Kidney (tissue), 14 donors: Measurements from ENCODE around the gene OR9A2. TPM values are rescaled to one million over a fixed set of nuclear protein-coding genes. Genes with fewer than 3 reads are reported as not detected.

Experiments used
- DNase-seq, 5 donors: peaks; one replicate each; pipeline ENCODE4 v3.0.0-alpha.2; 2013 to 2020
- FAIRE-seq: peaks from 2 replicates; lab custom pipeline; 2012; peaks lifted over from hg19 to GRCh38; lab: Jason Lieb, UNC
- H3K27ac ChIP-seq, 2 donors: one replicate each; pipeline ENCODE4 v1.7.0; 2013; ENCODE audit warnings: low read depth in 2 of 2, low read length in 2 of 2, inconsistent platforms in 1 of 2
- H3K27me3 ChIP-seq: one replicate; pipeline ENCODE4 v1.7.1; 2013; ENCODE audit warnings: low read length, inconsistent platforms; ENCODE audit not compliant: control insufficient read depth, insufficient read depth
- H3K36me3 ChIP-seq, 3 donors: one replicate each; pipeline versions ENCODE4 v1.7.0 to v1.7.1; 2013; ENCODE audit warnings: low read length in 3 of 3, control low read depth in 1 of 3, inconsistent platforms in 1 of 3; ENCODE audit not compliant: insufficient read depth in 3 of 3, control insufficient read depth in 2 of 3
- H3K4me1 ChIP-seq, 3 donors: one replicate each; pipeline versions ENCODE4 v1.7.0 to v1.7.1; 2013; ENCODE audit warnings: low read length in 3 of 3, inconsistent platforms in 1 of 3, low read depth in 1 of 3; ENCODE audit not compliant: control insufficient read depth in 2 of 3, insufficient read depth in 2 of 3
- H3K4me3 ChIP-seq, 3 donors: one replicate each; pipeline versions ENCODE4 v1.7.0 to v1.8.1; 2013; ENCODE audit warnings: low read length in 3 of 3, control low read depth in 1 of 3, inconsistent platforms in 1 of 3
- H3K9ac ChIP-seq, 3 donors: one replicate each; pipeline versions ENCODE4 v1.7.0 to v1.7.1; 2013; ENCODE audit warnings: low read length in 3 of 3, control low read depth in 1 of 3, inconsistent platforms in 1 of 3
- H3K9me3 ChIP-seq, 3 donors: one replicate each; pipeline versions ENCODE4 v1.7.0 to v1.7.1; 2013; ENCODE audit warnings: low read length in 3 of 3, control low read depth in 1 of 3, inconsistent platforms in 1 of 3; ENCODE audit not compliant: control insufficient read depth in 2 of 3, insufficient read depth in 1 of 3
- CTCF ChIP-seq: IDR thresholded peaks from 3 replicates; pipeline ENCODE4 v1.5.1; 2012; ENCODE audit warnings: mild to moderate bottlenecking, moderate library complexity, borderline replicate concordance; ENCODE audit not compliant: insufficient read depth; ENCODE audit errors: extremely low read depth
- intact Hi-C: fragments of 100-400 bp; cut with DNase I; formaldehyde crosslinking; loops from one replicate; pipeline ENCODE4 v1.11.1; 2022
- polyA plus RNA-seq: library from polyadenylated mRNA; stranded (reverse); fragments of 350-450 nt; fragmentation: Illumina TruSeq; extraction: RNeasy Lipid Tissue Mini Kit (QIAGEN cat#74804); gene quantifications from one replicate; pipeline ENCODE4 v1.2.3, GENCODE V29; 2014; ENCODE audit warnings: low read depth, low replicate concordance; ENCODE audit not compliant: insufficient read depth
- total RNA-seq: library from RNA; stranded (reverse); fragmentation: NEBNext Ultra II Directional; extraction: Animal tissue kit (Norgen Biotek cat#: 25700); gene quantifications from one replicate; pipeline ENCODE4 v1.2.1, GENCODE V29; 2021
- donor health status: control.
- donor health status: control.
- donor health status: control.
- donor health status: control.
- donor health status: control.
- donor health status: DM: yes; HTN: yes; CAD: no.
- donor health status: Normal renal cell carcinoma (clear cell type).

OR9A2 gene
- total and polyA plus RNA-seq, 2 donors from 2014 or later, result not detected

DNA sequence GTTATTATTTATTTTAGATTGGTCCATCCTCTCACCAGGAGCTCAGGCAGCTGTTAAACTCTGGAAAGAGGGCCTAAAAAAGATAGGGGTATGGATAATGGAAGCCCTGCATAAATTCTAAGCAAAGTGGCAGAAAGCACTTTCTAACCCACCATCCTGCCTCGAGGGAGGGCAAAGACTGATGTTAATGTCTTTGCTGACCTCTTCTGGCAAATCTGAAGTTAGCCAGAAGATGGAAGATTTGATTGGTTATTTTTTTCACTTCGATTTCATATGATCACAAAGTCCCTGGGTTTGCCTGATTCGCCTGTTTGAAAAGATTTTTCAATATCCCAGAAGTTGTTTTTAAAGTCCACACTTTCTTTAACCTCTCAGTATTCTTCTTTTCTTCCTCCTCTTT lies 24.8 kb downstream of the OR9A2 start:
- Histone ChIP-seq H3K4me1 (peaks cover 0 to 9% (median 0%) of the 10 kb centered on the region in 3 donors), H3K4me3 (no peak overlapping the region), H3K9me3 (no peaks in the 10 kb centered on the region), H3K36me3 (no peaks in the 10 kb centered on the region), H3K9ac (no peak overlapping the region), H3K27me3 (no peaks in the 10 kb centered on the region), H3K27ac (no peak overlapping the region)
- no peak for DNase-seq
- peak; percentile 40 for TF ChIP-seq CTCF
- intact Hi-C loops, result loop anchor here (10.0 kb wide), 1 partner anchor 147 kb away; the partner anchor contains the start of gene EPHB6
- FAIRE-seq, result peak; percentile 53

- no peak for FAIRE-seq
- Histone ChIP-seq H3K4me1 (peaks cover 0 to 9% (median 0%) of the 10 kb centered on the region in 3 donors), H3K27me3 (no peaks in the 10 kb centered on the region), H3K9ac (no peak overlapping the region), H3K9me3 (no peaks in the 10 kb centered on the region), H3K27ac (no peak overlapping the region), H3K36me3 (no peaks in the 10 kb centered on the region), H3K4me3 (no peak overlapping the region)
- no peak for TF ChIP-seq CTCF
- DNase-seq, result no peak
- intact Hi-C loops, result loop anchor here (10.0 kb wide), 1 partner anchor 146 kb away; the partner anchor contains the start of gene EPHB6
Observed at GRCh38 chr7:143000648-143001047, 26.3 kb downstream of the OR9A2 start.

DNA sequence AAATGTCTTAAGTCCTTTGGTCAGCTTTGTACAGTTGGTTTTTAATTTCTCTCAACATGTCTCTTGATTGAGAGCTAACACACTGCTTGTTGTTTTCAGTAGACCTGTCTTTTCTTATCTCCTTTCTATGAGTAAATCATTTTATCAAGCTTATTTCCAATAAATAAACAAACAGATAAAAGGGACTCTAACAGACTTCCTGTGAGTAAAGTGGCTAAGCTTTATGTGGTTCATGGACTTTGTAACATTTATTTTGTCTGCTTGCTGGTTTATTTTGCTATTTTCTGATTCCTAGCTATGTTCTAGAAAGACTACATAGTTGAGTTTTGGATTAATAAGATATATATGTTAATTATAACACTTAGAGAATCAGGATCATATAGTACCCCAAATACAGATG lies 27.1 kb downstream of the OR9A2 start:
- intact Hi-C loops, result loop anchor here (10.0 kb wide), 1 partner anchor 145 kb away; the partner anchor contains the start of gene EPHB6
- FAIRE-seq (no peak), DNase-seq (no peak)
- Histone ChIP-seq H3K27ac (no peak overlapping the region), H3K27me3 (no peaks in the 10 kb centered on the region), H3K36me3 (no peaks in the 10 kb centered on the region), H3K4me3 (no peak overlapping the region), H3K4me1 (peaks cover 0 to 9% (median 0%) of the 10 kb centered on the region in 3 donors), H3K9me3 (no peaks in the 10 kb centered on the region), H3K9ac (no peak overlapping the region)
- TF ChIP-seq CTCF, result no peak

DNA sequence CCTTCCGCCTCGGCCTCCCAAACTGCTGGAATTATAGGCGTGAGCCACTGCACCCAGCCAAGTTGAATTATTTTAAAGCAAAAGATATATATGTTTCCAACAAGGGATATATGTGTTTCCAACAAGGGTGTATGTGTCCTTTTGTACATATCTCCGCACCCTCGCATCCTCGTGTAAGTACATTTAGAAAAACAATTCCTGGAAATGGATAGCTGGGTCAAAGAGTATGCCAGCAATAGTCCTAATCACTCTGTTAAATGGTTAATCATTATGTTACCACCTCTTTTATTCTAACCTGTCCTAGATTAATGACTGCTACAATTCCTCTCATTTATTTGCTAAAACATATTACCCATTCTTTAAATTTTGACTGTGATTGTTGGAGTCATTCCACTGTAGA lies 28.0 kb downstream of the OR9A2 start:
- intact Hi-C loops, result no loop called here
- Histone ChIP-seq H3K9me3 (no peaks in the 10 kb centered on the region), H3K9ac (no peak overlapping the region), H3K27ac (no peak overlapping the region), H3K27me3 (no peaks in the 10 kb centered on the region), H3K4me3 (no peak overlapping the region), H3K4me1 (peaks cover 0 to 7% (median 0%) of the 10 kb centered on the region in 3 donors), H3K36me3 (no peaks in the 10 kb centered on the region)
- no peak for TF ChIP-seq CTCF
- FAIRE-seq (no peak), DNase-seq (no peak)
